GM21515 (cell line): Measurements from ENCODE around the gene IFI27L2.
"Not testable (repeated sequence)": the region's sequence is repeated elsewhere in the genome, so short reads cannot be mapped to it uniquely, and the experiment has no call there.

Experiments used
- ATAC-seq: cut with Tn5 transposase; IDR thresholded peaks from one replicate; pipeline ENCODE4 v1.9.1; 2021; ENCODE audit not compliant: unreplicated experiment

Gene IFI27L2, protein sequence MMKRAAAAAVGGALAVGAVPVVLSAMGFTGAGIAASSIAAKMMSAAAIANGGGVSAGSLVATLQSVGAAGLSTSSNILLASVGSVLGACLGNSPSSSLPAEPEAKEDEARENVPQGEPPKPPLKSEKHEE

DNA sequence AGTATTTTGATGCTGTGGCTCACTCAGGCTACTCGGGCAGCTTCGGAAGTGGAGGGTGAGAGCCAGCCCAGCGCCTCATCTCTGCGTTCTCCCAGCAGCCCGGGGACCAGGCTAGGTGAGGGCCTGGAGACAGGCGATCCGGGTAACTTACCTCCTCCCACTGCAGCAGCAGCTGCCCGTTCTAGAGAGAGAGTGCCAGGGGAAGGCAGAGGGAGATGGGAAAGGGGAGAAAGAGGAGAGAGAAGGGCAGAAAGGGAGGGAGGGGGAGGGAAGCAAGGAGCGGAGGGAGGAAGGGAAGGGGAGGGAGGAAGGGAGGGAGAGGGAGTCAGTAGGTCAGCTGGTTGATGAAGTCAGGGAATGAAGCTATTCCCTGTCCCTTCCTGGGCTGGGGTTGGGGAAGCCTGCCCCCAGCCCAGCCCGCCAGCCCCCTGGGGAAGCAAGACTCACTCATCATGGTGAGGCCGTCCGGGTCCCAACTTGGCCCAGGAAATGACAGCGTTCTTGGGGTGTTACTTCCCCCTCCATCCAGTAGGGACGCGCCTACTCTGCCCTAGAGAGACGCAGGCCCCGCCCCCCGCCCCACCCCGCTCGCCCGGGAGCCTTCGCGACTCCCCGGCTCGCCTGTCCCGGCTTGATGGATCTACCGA lies at the start of gene IFI27L2:
Gene IFI27L2 (minus strand): TSS at position 494 of the 647 bp plus-strand sequence. CDS start 40 bp downstream, at position 454.
- ATAC-seq: peak; percentile 95

DNA sequence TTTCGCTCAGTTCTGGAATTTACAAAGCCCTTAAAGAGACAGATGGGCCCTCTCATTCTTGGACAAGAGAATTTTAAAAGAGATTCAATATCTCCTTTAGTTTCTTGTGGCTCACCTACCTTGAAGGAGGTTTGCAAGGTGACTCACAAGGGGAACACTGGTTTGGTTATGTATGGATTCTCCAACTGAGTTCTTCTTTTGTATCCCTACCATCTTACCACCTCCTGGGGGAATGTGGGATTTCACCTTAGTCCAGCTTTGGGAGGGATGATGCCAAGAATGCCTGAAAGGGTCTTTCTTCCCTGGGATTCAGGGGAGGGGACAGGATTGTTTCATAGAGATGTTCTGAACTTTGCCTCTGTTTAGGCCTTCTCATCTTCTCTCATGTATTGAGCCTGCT lies 48.4 kb upstream of the IFI27L2 start:
- no peak for ATAC-seq

DNA sequence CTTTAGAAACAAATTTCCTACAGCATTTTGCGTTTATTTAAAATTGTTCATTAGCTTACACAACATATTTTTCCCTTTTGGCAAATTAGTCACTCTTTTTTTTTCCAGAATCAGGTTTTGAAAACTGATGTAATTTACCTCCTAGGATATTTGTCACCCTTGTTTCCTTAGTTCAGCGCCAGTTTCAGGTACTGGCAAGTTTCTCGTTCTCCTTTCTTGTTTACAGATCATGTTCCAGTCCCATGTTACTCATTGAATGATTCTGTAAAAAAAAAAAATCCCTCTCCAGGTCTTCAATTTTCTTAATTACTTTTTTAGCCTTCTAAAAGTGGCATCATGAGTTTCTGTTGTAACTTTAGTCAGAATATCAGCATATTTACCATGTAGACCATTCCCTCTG lies 47.4 kb upstream of the IFI27L2 start:
- ATAC-seq: no peak

DNA sequence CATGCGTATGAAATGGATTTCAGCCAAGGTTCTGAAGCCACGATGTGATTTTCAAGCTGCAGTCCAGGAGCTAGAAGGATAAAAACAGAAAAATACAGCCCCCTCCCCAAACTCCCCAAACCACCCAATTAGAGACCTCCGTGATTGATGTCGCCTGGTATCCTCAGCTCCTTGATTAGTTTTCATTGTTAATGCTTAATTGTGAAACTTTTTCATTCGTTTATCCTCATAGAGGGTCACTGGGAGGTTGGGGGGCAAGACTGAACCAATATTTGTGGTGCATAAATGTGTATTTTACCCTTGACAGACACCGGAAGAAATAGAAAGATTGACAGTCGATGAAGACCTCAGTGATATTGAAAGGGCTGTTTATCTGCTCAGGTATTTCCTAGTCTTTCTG lies 46.3 kb upstream of the IFI27L2 start:
- no peak for ATAC-seq

DNA sequence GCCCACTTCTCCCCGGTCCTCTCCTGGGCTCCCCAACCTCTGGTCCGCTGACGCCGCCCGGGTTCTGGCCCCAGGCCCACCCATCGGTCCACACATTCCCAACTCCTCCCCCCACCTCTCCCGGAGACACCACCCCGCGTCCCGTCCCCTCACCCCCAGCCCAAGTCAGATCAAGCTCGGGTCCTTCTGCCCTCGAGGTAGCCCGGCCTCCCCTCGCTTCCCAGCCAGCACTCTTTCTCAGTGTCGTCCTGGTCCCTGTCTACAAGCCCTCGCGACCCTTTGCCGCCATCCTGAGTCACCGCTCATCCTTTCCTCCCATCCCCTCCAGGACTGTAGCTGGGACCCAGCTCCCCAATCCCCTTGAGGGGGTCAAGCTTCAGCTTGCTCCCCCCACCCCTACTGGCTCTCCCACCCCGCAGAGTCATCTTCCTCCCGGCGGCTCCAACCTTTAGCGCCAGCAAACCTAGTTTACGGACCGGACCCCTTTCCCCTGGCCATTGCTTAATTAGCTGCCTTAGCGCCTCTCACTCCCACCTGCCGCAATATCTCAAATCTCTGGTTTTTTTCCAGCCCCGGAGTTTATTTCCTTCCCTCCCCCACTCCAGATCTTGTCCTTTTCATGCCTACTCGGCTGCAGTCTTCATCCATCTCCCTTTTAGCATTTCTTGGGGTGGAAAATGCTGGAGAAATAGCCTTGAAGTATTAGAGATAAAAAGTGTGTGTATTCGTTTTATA lies 45.8 kb upstream of the IFI27L2 start:
- no peak for ATAC-seq

DNA sequence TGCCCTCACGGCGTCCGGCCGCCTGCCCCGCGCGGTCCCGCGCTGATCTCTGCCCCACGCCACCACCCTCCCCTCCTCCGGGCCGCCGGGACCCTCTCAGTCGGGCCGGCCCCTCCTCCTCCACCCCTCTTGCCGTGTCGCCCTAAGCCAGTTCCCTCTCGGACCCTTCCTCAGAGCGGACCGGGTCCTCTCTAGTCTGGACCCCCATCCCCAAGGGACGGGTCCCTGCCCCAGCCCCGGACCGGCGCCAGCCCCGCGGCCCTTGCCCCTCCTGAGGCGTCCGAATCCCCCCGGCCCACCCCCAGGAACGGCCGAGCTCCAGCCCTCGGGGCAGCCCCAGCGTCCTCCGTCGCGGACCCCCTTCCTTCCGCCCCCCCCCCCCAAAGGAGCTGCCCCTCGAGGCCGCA lies 45.2 kb upstream of the IFI27L2 start:
- no peak for ATAC-seq

DNA sequence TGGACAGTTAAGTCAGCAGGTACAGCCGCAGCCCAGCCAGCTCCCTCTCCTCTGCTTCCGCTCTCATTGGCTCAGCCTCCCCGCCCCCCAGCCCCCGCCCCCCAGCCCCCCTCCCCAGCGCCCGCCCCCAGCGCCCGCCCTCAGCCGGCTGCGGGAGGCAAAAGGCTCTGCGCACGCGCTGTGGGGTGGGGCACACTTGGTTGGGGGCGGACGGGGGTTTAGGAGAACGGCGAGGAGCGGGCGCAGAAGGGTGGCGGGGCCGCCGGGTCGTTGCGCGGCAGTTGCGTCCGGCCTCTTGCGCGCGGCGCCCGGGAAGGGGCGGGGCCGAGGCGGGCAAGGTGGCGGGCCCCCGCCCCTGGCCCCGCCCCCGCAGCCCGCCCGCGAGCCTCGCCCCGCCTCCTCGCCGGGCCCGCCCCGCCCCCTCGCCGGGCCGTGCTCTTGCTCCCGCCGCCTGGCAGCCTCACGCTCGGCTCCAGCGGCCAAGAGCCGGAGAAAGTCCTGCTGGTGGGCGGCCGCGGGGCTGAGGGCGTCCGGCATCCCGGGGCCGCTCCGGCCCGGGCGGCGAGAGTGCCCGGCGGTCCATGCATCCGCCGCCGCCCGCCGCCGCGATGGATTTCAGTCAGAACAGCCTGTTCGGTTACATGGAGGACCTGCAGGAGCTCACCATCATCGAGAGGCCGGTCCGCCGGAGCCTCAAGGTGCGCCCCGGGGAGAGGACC lies 44.6 kb upstream of the IFI27L2 start, which contains the start of gene PPP4R4:
Gene PPP4R4 (plus strand): TSS at position 438 of the 719 bp plus-strand sequence. CDS start 144 bp downstream, at position 582.
- ATAC-seq: peak; percentile 83

DNA sequence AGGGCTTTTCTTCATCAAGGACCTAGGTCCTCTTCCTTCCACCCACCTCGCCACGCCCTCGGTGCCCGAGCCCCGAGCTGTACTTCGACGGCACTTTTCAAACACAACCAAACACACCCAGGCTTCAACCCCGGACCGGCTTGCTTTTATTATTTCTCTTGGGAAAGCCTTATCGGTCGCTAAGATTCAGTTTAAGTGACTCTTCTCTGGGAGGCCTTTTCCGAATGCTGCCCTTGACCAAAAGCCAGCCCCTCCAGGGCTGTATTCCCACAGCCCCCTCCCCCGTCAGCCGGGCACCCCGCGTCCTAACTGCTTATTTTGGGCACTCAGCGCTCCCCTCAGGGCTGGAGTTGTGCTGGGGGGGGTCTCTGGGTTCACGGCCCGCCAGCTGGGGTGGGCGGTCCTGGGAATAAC lies 44.1 kb upstream of the IFI27L2 start:
- no peak for ATAC-seq

DNA sequence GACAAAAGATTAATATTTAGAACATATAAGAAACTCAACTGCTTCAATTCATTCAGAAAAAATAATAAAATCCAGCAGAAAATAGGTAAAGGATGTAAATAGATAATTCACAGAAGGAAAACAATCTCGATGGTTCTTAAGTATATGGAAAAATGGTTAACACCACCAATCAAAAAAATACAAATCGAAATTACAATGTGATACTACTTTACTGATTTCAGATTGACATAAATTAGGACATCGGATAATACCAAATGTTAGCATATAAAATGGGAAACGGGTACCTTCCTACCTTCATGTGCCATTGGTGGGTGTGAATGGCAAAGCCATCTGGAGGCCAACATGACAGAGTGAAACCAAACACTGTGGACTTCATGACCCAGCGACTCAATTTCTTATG lies 43.1 kb upstream of the IFI27L2 start:
- ATAC-seq: no peak

DNA sequence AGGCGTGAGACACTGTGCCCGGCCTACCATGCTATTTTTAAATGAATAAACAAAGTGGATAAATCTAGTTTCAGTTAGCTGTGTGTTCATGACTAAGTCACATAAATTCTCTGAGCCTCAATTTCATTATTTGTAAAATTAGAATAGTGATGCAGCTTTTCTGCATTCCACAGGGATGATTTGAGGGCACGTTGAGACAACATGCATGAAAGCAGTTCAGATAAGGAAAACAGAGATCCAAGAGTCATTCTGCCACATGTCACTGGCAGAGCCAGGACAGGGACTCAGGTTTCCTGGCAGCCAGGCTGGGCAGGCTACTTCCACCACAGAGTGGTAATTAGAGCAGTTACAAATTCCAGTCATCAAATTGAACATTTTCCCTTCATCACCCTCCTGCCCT lies 41.8 kb upstream of the IFI27L2 start:
- no peak for ATAC-seq

DNA sequence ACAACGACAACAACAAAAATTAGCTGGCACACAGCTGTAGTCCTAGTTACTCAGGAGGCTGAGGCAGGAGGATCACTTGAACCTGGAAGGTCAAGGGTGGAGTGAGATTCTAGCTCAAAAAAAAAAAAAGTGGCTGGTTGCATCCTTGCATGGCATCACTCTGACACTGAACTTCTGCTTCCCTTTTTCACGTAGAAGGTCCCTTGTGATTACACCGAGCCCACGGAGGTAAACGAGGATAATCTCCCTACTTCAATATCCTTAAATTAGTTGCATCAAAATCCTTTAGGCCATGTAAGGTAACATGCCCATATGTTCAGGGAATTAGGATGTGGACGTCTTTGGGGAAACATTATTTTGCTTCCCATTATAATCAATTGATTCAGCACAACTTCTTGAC lies 40.7 kb upstream of the IFI27L2 start:
- no peak for ATAC-seq

DNA sequence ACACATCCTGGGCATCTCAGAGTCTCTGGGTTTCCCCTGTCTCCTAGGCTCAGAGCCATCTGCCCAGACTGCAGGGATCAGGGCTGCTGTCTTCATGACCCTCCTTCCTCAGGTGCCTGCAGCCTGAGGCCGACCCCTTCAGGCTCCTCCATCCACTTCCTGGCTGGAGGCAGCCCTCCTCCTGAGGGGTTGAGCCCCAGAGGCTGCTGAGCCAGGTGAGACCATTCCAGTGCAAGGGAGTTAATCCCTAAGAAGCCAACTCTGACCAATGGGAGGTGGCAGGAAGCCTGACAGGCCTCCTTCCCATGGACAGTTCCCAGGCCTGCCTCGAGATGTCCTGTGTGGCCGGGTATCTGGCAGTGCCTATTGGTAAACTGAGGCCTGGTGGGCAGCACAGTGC lies 36.3 kb upstream of the IFI27L2 start:
- no peak for ATAC-seq

DNA sequence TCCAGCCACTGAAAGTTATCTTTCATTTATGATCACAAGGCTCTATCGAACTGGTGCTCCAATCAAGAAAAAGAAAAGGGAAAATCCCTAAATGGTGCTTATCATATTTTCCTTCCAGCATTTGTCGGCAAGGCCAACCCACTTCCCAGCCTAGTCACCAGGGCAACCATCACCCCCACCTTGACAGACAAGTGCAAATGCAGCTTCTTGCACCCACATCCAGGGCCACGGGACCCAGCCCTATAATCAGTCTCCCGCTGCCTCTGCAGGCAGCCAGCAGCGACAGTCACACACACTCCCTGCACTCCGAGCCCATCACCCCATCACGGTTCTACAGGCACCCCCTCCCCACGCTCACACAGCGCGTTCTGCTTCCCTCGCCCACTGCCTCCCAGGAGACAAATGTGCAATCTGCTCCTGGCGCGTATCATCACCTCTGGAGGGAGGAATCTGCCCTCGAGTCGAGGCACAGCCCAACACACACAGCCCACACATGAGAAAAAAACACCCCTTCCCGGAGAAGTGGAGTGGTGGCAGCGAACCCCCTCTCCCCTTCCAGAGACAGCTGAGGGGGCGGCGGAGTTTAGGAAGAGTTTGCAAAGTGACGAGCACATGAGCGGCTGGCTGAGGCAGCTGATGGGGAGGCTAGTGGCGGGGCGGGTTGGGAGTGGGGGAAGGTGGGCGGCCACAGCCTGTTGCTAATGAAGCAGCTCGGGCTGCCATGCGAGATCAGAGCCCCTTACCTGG lies 35.5 kb upstream of the IFI27L2 start:
- no peak for ATAC-seq

DNA sequence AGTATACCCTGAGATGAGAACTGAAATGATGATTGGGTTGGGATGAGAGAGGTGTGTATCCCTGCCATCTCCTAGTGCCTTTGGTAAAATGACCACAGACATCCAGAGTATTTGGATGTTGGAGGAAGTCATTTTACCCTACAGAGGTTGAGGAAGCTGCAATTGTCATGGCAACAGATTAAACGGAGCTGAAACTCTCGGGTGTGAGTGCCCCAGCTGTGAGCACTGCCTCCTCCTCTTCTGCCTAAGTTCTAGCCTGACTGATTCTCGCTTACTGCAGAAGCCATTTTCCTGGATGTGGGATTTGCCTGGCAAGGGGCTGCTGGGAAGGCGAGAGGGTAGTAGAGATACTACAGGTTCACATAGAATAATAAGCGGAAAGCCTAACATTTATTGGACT lies 34.4 kb upstream of the IFI27L2 start:
- ATAC-seq: no peak

DNA sequence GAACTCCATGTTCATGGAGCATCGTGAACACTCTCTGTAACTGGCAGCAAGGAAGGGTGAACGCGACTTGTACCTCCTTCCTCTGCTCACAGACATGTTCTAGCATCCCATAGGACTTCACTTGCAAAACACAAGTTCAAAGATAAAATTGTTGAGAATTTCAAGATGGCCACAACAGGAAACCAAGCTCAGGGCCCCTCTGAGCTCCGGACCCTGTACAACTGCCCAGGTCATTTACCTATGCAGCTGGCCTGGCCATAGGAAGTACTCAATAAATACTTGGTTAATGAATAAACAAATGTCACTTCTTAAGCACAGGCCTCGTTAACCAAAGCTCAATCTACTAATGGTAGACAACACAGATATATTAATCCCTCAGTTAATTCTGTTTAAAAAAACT lies 33.1 kb upstream of the IFI27L2 start:
- no peak for ATAC-seq

DNA sequence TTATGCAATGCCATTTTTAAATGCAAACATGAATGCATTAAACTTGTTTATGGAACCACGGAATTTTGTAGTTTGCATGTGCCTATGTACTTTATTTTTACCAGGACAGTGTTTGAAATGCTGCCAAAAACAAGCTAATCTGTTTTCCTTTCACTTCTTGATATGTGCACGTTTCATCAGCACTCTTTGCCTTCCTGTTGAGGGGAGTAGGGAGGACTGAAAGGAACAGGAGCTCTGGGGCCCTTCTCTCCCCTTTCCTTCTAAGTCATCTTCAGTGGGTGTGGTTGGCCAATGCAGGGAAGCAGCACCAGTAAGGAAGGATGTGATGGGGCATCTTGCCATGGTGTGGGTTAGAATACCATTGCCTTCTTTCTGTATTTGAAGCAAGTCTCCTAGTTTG lies 32.6 kb upstream of the IFI27L2 start:
- ATAC-seq: no peak

DNA sequence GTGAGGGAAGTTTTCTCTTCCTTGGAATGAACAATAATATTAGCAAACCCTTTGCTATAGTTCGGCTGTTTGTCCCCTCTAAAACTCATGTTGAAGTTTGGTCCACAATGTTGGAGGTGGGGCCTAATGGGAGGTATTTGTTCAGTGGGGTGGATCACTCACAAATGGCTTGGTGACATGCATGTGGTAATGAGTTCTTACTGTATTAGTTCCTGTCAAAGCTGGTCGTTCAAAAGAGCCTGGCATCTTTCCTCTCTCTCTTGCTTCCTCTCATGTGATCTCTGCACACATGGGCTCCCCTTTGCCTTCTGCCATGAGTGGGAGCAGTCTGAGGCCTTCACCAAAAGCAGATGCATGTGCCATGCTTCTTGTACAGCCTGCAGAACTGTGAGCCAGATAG lies 31.7 kb upstream of the IFI27L2 start:
- ATAC-seq: no peak

DNA sequence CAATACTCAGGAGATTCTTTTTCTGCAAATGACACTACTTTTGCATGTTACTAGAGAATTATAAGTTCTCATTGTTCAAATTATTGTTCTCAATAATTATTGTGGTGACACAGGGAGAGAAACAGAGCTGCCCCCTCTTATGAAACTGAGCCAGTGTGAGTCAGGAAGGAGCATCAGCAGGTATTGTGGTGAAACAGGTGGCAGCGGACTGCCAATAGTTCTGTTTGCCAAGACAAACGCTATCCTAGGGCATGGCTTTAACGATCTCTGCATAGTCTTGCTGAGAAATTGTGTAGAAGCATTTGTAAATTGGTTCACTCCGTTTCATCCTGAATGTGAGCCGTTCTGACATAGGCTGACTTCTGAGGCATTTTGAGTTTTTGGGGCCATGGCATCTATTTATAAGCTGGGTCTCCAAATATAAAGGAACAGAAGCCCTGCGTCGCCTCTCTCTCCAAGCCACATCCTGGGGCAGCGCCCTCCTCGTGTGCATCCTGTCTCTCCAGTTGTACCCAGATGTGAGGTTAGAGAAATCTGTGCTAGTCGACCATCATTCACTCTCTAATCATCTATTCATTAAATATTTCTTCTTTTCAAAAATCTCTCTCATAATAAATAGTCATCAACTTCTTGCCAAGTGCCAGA lies 29.0 kb upstream of the IFI27L2 start:
- ATAC-seq: no peak

DNA sequence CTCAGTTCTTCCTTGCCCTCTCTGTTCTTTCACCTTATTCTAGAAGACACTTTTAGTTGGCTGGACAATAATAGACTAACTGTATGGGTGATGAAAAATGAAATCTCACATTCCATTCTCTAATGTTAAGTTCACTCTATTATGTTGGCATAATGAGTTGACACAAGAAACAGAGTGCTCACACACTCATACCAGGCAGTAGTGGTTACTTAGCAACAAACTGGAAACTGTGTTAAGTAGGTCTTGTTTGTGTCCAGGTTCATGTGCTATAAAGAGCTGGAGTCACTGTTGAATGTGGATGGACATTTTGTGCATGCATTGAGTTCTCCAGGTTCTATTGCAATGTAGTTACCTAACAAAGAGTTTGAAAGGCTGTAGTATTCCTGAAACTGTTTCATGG lies 27.8 kb upstream of the IFI27L2 start:
- no peak for ATAC-seq

DNA sequence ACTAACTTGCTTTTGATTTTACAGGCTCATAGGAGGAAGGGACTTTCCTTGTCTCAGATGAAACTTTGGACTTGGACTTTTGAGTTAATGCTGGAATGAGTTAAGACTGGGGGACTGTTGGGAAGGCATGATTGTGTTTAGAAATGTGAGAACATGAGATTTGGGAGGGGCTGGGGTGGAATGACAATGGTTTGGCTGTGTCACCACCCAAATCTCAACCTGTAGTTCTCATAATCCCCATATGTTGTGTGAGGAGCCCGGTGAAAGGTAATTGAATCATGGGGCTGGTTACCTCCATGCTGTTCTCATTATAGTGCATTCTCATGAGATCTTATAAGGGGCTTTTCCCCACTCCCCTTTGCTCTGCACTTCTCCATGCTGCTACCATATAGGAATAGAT lies 26.7 kb upstream of the IFI27L2 start:
- not testable (repeated sequence) for ATAC-seq
